C1 segment of cervical spinal cord (tissue), 14 donors: Measurements from ENCODE around the gene TJP2.
"Not testable (repeated sequence)": the region's sequence is repeated elsewhere in the genome, so short reads cannot be mapped to it uniquely, and the experiment has no call there.

ENCODE experiments used
- DNase-seq, 14 donors: peaks; one replicate each; lab custom pipeline; 2025; lab: John Stamatoyannopoulos, UW

TJP2 gene

GRCh38 chr9:69283003-69283402, 108.9 kb downstream of the TJP2 start:
- DNase-seq = no peak

- DNase-seq = no peak
These were observed 118.0 kb downstream of the TJP2 start for GRCh38 chr9:69292078-69292477.

- DNase-seq = no peak
These were observed 119.1 kb downstream of the TJP2 start for GRCh38 chr9:69293156-69293555.

GRCh38 chr9:69295872-69296552, 121.9 kb downstream of the TJP2 start:
- no peak for DNase-seq

- no peak for DNase-seq
These were observed 123.4 kb downstream of the TJP2 start for GRCh38 chr9:69297300-69297980.

GRCh38 chr9:69299315-69299714, 125.2 kb downstream of the TJP2 start:
- no peak for DNase-seq

- no peak for DNase-seq
These were observed 125.7 kb downstream of the TJP2 start for GRCh38 chr9:69299826-69300225.

- DNase-seq = no peak
These were observed 129.3 kb downstream of the TJP2 start for GRCh38 chr9:69303331-69303730.

GRCh38 chr9:69306895-69307445, 132.9 kb downstream of the TJP2 start:
- DNase-seq = not testable (repeated sequence)

GRCh38 chr9:69307446-69308205, 133.5 kb downstream of the TJP2 start:
- no peak for DNase-seq

GRCh38 chr9:69308206-69308931, 134.3 kb downstream of the TJP2 start:
- no peak for DNase-seq

- DNase-seq = no peak
These were observed 139.1 kb downstream of the TJP2 start for GRCh38 chr9:69313175-69313574.

GRCh38 chr9:69314547-69314946, 140.5 kb downstream of the TJP2 start:
- no peak for DNase-seq

GRCh38 chr9:69317081-69317480, 143.0 kb downstream of the TJP2 start:
- DNase-seq = no peak

- DNase-seq = no peak
These were observed 143.8 kb downstream of the TJP2 start for GRCh38 chr9:69317894-69318293.

GRCh38 chr9:69319324-69320025, 145.4 kb downstream of the TJP2 start:
- DNase-seq = no peak

- no peak for DNase-seq
These were observed 148.2 kb downstream of the TJP2 start for GRCh38 chr9:69322256-69322655.

- no peak for DNase-seq
These were observed 149.8 kb downstream of the TJP2 start for GRCh38 chr9:69323861-69324260.
